NOMO-1 treated with dmso at 0.1 percent for 144 hours (cell line): ENCODE data around the gene CCDC122.

Source experiments
- DNase-seq: peaks from one replicate; lab custom pipeline; 2025; ENCODE audit not compliant: unreplicated experiment; lab: John Stamatoyannopoulos, UW

CCDC122 gene

DNA sequence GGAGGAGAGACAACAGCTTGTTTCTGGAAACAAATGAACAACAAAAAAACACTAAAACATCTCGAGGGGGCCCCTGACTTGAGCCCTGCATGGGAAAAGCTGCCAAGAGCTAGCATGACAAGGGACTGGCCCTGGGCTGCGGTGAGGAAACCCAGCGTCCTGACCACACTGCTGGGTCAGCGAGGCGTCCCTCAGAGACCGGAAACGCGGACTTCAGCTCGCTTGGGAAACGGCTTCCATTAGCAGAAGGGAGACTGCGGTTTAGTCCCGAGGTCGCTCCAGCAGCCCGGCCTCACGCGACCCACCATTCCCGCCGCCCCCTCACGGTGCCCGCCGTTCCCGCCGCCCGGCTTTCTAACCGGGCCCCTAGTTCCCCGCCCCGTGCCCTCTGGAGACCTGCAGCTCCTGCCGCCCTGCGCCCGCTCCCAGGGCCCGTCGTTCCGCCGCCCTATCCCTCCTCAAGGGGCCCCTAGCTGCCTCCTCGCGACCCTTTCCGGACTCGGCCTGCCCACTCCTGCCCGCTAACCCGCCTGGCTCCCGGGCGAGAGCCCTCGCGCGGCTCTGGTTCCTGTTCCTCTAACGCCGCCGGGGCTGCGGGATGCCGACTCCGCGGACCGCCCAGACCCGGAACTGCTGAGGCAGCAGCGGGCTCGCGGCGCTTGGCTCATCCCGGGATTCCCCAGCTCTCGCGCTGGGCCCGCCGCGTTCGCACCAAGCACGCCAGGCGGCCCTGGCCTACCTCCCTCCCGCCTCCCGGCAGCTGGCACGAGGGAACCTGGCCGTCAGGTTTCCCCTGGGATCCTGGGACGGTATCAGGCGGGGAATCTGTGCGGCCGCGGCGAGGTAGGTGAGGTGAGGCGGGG lies at the start of gene CCDC122:
Gene CCDC122 (minus strand): TSS at position 849 of the 863 bp plus-strand sequence. CDS start 10,364 bp downstream, outside the sequence.
- peak; percentile 67 for DNase-seq

DNA sequence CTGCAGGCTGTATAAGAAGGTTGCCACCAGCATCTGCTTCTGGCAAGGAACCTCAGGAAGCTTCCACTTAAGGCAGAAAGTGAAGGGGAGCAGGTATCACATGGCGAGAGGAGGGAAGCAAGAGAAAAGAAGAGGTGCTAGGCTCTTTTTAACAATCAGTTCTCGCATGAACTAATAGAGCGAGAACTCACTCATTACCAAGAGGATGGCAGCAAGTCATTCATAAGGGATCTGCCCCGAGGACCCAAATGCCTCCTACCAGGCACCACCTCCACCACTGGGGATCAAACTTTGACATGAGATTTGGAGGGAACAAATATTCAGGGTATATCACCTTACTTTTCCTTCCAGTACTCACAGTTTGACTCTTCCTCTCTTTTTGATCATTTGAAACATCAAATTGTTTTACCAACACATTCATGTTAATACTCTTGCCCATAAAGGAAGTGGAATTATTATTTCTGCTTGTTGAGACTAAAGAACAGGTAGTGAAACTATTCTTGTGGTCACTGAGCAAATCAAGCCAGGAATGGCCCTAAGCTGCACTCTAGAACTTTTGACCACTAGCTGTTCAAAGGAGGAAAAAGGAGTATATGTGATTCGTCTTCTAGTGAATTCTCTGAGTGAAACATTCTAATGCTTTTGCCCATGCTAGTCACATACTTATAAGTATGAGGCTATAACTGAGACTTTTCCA lies 45.2 kb upstream of the CCDC122 start:
- DNase-seq, result peak; percentile 41

DNA sequence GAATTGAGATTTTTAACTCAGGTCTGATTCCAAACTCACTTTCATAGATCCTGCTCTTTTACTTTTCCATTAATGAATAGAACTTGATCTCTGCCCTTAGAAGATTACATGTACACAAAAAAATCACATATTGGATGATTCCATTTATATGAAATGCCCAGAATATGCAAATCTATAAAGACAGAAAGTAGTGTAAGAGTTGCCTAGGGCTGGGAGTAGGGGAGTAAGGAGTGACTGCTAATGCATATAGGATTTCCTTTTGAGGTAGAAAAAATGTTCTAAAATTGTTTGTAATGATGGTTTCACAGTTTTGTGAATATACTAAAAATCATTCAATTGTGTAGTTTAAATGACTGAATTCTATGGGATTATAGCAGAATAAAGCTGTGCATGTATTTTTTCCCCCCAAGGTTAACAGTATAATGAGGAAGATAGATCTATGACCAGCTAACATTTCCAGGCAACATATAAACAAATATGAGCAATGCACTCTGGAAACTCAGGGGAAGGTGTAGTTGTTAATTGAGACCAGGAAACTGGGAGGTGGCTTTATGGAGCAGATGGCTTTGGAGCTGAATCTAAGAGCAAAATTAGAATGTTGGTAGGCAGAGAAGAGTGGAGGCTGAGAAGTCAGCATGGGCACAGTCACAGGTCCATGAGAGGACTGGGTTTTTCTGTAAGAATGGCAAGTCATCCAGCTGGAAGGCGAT lies 41.6 kb upstream of the CCDC122 start:
- no peak for DNase-seq

DNA sequence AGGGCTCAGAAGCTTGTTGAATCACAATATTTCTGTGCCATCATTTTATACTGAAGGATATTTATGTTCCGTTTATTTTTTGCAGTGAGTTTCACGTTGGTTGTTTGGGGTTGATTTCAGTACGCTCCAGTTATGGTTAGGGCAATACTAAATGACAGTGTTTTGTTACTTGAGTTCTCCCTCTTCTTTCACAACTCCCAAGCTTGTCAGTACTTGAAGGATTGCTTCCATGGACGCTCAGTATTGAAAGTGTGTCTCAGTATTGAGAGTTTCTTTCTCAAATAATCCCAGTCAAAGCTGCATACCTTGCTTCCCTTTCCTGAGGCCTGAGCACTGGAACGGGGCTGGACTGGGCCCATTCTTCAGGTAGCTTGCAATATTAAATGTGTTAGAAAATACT lies 39.1 kb upstream of the CCDC122 start:
- no peak for DNase-seq

DNA sequence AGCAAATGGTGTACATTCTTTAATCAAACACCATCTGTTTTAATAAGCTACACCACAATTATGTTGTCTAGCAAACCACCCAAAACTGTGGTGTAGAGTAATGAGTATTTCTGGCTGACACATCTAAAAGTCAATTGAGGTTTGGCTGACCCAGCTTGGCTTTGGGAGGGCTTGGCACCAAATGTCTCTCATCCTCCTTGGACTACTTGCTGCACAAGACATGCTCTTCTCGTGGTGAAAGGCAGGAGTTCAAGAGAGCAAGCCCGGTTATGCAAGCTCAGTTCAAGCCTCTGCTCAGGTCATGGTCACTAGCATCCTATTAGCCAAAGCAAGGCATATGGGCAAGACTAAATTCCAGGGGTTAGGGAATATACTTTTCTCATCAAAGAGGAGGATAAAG lies 37.3 kb upstream of the CCDC122 start:
- no peak for DNase-seq

DNA sequence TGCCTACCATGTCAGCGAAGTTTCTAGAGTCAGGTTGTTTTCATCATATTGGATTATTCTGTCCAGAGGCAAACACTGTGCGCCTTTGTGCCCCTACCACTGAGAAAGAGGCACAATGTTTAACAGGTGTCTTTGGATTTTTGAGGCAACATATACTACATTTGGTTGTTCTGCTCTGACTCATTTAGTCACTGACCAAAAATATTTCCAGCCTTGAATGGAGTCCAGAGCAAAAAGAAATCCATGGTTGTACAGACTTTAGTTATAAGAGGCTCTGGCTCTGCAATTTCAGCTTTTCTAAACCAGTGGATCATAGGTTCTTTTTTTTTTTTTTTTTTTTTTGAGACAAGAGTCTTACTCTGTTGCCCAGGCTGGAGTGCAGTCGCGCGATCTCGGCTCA lies 35.9 kb upstream of the CCDC122 start:
- DNase-seq, result no peak

DNA sequence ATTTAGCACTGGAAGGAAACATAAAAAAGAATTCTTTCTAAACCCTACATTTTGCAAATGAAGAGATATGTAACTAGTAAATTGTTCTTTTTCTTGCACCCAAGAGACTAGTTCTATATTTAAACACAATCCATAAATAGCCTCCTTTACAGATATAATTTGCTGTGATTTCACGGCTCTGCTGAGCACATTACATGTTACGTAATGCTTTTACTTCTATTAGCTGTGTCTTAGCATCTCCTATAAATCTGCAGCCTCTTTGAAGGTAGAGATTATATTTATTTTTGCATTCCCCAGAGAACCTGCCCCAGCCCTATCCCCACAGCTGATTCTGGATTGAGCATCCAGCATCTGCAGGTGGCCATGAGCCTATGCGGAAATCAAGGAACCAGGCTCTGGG lies 32.3 kb upstream of the CCDC122 start:
- DNase-seq, result no peak

DNA sequence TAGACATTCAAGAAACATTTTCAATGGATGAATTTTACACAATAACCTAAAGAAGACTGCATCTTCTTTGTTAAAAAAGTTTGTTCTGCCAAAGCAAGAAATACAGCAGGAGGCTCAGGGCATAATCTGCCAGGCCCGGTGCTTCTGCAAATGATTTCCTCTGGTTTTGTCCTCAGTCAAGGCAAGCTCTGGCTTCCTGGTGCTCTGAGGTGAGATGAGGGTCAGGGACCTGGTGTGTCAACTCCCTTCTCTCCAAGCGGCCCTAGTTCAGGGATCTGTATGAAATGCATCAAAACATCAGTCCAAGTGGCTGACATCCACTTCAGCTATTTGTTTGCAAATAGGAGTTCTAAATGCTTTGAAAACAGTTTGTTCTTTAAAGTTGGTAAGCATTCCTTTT lies 31.7 kb upstream of the CCDC122 start:
- no peak for DNase-seq

DNA sequence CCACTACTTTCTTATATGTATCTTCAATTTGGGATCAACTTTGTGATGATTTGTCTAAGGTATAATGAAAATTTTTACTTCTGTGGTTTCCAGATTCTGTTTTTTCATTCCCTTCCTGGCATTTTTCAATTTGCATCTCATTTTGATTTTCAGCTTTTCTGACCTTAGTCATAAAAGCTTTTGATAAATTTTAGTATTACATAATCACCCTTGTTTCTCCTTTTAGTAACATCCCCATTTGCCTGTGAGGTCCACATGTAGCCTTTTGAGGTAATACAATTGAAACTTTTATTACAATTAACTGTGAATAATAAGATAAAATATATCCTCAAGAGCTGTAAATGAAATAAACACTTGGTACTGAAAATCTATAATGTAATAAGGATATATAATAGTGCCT lies 31.3 kb upstream of the CCDC122 start:
- DNase-seq, result no peak

DNA sequence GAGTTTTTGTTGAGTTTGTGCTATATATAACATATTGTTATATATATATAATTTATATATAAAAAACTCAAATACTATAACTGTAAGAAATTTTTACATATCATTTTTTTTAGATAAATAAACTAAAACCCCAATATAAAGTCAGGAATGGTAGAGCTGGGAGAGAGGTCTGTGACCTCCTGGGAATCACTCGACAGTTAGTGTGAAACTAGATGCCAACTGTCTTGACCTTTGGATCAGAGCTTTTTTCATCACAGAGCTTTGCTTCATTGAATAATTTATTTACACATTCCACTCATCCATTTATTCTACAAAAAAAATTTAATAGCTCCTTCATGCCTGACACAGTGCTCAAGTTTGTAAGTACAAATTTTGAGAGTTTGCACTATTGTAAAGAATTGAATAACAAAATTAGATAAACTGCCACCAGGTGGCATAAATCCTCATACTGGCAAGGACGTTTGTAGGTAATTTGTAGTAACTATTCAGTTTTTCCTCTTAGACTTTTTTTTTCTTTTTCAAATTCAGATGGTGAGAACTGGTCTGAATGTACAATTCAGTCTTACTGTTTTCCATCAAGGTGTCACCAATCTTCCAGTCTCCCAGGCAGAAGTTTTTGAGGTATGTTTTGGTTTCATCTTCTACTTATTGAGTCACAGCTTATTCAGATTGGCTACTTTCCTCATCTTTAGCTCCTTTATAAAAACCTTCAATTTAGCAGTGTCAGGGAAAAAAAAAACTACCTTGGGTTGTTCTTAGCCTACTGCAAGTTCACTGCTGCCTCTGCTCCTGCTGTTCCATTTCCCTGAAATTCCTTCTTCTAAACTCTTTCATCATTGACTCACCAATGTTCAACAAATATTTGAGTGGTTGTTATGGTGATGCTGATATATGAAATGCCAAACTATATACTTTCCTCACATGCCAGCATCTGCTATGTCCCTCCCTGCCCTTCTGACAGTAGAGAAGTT lies 28.9 kb upstream of the CCDC122 start:
- peak; percentile 8 for DNase-seq

DNA sequence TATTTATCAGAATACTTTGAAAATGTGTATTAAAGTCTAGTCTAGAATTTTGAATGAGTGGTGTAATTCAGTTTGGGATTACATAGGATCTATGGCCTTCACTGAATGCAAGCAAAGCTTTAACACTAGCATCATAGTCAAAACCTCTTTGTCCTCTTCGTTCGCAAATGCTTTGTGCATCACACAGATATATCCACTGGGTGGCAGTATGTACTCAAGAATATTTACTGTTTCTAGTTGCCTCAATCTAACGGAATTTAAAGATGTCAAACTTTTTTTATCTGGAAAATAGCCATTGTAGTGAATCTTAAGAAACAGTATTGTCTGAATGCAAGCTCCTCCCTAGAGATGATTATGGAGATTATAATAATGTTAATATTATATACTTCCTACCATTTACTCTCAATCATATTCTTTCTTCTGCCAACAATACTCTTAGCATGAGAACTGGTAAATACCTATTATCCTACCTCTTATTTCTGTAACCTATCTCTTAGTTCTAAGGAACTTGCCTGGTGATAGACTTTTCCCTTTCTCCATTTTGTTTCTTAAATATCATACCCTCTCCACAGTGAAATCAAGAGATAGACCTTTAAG lies 26.0 kb upstream of the CCDC122 start:
- no peak for DNase-seq

DNA sequence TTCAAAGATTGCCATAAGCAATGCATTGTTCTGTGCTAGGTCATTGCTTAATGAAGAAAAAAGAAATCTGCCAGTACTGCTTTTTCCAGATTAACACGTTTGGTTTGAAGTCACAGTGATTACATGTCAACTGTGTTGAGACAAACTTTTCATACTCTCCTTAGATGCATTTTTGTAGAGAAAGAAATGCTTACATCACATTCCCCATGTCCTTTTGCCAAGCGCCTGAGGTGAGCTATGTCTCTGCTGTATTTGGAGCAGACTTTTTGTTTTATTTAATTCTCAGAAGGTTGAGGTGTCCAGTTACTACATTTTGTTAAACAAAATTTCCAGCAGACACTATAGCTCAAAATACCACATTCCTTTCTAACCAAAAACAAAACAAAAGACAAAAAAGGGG lies 16.4 kb upstream of the CCDC122 start:
- no peak for DNase-seq

DNA sequence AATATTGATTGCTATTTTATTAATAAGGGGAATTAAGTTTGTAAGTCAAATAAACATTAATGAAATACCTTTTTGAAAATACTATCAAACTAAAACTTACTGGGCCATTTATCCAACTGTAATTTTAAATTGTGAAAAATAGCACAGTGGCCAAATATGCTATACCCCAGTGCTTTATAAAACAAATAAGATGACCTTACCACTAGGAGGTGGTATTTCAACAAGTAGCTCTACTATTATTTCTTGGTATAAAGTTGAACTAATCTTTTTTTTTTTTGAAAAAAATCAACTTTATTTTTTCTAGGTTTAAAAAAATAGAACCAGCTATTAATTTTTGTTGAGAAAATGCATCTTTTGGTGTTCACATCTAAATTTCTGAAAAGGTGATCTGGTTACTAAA lies 14.9 kb upstream of the CCDC122 start:
- DNase-seq, result no peak

DNA sequence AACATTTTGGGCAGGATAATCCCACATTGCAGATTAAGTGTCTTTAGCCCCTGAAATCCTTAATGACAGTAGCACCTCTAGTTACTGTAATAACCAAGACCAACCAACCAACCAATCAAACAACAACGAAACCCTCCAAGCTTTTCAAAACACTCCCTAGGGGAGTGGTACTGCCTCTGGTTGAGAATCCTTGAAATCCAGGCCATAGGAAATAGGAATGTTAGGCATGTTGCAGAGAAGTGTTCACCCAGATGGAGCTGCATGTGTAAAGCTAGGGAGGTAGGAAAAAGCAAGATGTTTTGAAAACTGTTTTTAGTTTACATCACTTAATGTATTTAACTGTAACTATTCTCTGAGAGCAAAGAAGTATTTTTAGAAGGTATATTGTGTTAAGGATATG lies 4.7 kb upstream of the CCDC122 start:
- DNase-seq, result no peak

DNA sequence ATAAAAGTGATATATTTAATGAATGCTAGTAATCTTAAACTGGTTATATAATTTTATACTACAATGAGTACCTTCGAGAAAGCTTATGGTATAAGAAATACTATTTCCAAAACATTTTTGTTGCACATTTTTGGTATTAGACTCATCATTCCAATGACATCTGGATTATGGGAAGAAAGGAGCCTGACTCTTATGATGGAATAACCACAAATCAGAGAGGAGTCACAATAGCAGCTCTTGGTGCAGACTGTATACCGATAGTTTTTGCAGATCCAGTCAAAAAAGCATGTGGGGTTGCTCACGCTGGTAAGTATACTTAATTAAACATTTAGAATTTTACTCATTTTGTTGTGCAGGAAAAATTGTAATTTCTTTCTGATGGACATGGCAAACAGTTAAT lies 4.1 kb upstream of the CCDC122 start:
- DNase-seq, result no peak

DNA sequence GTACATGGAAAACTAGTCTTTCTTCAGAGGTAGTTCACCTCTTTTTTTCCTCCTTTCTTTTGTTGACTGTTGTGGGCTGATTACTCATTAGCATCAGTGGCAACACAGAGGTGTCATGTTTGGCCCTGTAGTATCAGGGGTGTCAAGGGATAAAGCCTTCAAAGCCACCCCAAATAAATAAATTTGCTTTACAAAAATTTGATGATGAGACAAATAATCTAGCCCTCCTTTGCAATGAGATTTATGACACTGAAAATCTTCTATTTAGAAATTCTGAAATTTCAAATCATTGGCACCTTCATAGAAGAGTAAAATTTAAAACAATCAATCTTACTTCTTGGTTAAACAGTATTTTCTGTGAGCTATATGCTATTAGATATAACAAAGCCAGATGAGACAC lies 2.0 kb upstream of the CCDC122 start:
- DNase-seq, result no peak

DNA sequence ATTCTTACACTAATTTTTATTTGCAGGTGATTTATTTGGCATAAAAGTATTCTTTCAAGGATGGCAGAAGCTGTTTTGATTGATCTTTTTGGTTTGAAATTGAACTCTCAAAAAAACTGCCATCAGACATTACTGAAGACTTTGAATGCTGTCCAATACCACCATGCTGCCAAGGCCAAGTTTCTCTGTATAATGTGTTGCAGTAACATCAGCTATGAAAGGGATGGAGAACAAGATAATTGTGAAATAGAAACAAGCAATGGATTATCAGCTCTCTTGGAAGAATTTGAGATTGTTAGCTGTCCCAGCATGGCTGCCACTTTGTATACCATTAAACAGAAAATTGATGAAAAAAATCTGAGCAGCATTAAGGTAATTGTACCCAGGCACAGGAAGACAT lies 1.4 kb upstream of the CCDC122 start:
- DNase-seq, result no peak

DNA sequence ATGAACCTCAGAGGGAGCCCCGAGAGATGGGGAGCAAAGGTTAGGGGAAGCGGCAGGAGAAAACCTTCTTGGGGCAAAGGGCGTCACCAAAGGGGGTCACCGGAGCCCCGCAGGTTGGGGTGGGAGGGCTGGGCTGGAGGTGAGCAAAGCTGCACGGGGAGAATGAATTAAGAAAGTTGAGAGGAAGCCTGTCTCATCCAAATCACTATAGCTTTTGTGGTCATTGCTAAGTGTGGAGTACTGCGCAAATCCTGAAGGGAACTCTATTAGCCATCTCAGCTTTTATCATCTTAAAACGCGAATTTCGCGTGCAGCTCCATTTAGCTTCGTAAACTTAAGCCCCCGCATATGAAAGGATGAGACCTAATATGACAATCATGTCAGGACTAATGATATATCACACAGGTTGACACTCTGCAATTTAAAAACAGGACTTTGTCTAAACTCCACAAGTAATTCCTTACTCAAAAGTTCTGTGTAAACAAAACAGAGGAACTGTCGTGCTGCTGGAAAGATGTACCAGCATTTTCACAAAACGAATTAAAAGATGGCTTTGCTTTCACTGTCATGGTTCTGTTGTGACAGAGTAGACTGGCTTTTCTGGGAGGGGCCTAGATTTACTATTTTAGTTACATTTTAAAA lies 795 bp upstream of the CCDC122 start:
- no peak for DNase-seq

DNA sequence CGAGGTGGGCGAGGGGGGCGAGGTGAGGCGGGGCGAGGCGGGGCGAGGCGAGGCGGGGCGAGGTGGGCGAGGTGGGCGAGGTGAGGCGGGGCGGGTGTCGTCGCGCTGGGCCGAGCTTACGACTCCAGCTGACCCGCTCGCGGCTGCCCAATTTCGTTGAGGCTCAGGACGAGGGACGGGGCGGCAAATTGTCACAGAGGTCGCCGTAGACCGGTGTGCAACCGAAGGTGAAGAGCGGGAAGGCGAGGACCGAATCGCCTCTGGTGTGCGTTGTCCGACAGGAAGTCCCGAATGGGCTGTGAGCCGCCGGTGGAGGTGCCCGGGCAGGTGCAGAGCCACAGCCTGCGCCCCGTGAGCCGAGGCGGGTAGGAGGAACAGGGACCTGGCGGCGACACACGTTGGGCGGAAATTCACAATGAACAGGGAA lies 228 bp upstream of the CCDC122 start, which contains the start of gene LACC1:
Gene LACC1 (plus strand): TSS at position 150 of the 427 bp plus-strand sequence. CDS start 1,082 bp downstream, outside the sequence.
- DNase-seq, result no peak

DNA sequence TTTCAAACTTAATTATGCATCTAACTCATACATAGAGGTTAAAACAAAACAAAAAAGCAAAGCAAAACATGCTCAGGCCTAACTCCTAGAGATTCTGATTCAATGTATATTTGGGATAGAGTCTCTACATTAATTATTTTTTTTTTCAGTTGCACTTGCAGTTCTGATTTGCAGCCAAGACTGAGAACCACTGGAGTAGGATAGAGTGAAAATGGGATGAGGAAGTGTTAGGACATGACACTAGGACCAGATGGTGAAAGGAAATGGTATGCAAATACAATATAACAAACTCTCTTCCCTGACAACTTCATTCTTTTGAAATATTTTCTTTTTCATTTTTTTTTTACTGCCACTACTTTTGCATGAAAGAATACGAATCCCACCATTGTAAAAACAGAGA lies 1.8 kb downstream of the CCDC122 start:
- DNase-seq, result no peak
